ENCODE measurements around the gene SDE2. TPM values are rescaled to one million over a fixed set of nuclear protein-coding genes. Genes with fewer than 3 reads are reported as not detected.

Gene SDE2
- total RNA-seq, 1 donor: 19.9 TPM

GRCh38 chr1:226034482-226034881 lies 35.3 kb upstream of the SDE2 start:
- TF ChIP-seq CTCF (IDR thresholded peaks at IDR 0.05; ENCODE audit: extremely low read depth, low read depth, low read length): no peak
- Histone ChIP-seq H3K4me3 (ENCODE audit: insufficient read depth, low read length) (no peak overlapping the region), H3K9me3 (ENCODE audit: low read depth, low read length) (no peaks in the 10 kb centered on the region), H3K4me1 (ENCODE audit: insufficient read depth, low read length) (peaks cover 11% of the 10 kb centered on the region), H2AFZ (ENCODE audit: low read length) (no peak overlapping the region), H3K36me3 (ENCODE audit: insufficient read depth, low read length) (no peaks in the 10 kb centered on the region), H3K4me2 (ENCODE audit: insufficient read depth, low read length) (no peak overlapping the region), H3K79me2 (ENCODE audit: insufficient read depth, low read length) (no peaks in the 10 kb centered on the region), H4K20me1 (ENCODE audit: insufficient read depth, low read length) (no peaks in the 10 kb centered on the region), H3K27me3 (ENCODE audit: insufficient read depth, low read length) (no peaks in the 10 kb centered on the region), H3K27ac (ENCODE audit: low read depth, low read length) (peak overlapping the region; percentile 17)
- DNase-seq (ENCODE audit: insufficient read length, low spot score, missing footprints): peak; percentile 95

- H3K27ac ChIP-seq (ENCODE audit: low read depth, low read length): peak overlapping the region; percentile 17
- no peaks in the 10 kb centered on the region for H3K9me3 ChIP-seq (ENCODE audit: low read depth, low read length)
- no peak overlapping the region for H3K4me2 ChIP-seq (ENCODE audit: insufficient read depth, low read length)
- H3K27me3 ChIP-seq (ENCODE audit: insufficient read depth, low read length): no peaks in the 10 kb centered on the region
- DNase-seq (ENCODE audit: insufficient read length, low spot score, missing footprints): no peak
- peaks cover 11% of the 10 kb centered on the region for H3K4me1 ChIP-seq (ENCODE audit: insufficient read depth, low read length)
- TF ChIP-seq CTCF (IDR thresholded peaks at IDR 0.05; ENCODE audit: extremely low read depth, low read depth, low read length): no peak
- H3K36me3 ChIP-seq (ENCODE audit: insufficient read depth, low read length): no peaks in the 10 kb centered on the region
- H3K79me2 ChIP-seq (ENCODE audit: insufficient read depth, low read length): no peaks in the 10 kb centered on the region
- H3K4me3 ChIP-seq (ENCODE audit: insufficient read depth, low read length): no peak overlapping the region
- no peaks in the 10 kb centered on the region for H4K20me1 ChIP-seq (ENCODE audit: insufficient read depth, low read length)
- no peak overlapping the region for H2AFZ ChIP-seq (ENCODE audit: low read length)
Measured at GRCh38 chr1:226033991-226034390, 34.8 kb upstream of the SDE2 start.

GRCh38 chr1:226033582-226033981 lies 34.4 kb upstream of the SDE2 start:
- TF ChIP-seq CTCF (IDR thresholded peaks at IDR 0.05; ENCODE audit: extremely low read depth, low read depth, low read length): no peak
- H3K27ac ChIP-seq (ENCODE audit: low read depth, low read length): no peak overlapping the region
- no peak overlapping the region for H3K4me3 ChIP-seq (ENCODE audit: insufficient read depth, low read length)
- no peaks in the 10 kb centered on the region for H3K27me3 ChIP-seq (ENCODE audit: insufficient read depth, low read length)
- H3K79me2 ChIP-seq (ENCODE audit: insufficient read depth, low read length): no peaks in the 10 kb centered on the region
- no peaks in the 10 kb centered on the region for H4K20me1 ChIP-seq (ENCODE audit: insufficient read depth, low read length)
- H3K9me3 ChIP-seq (ENCODE audit: low read depth, low read length): no peaks in the 10 kb centered on the region
- no peak overlapping the region for H3K4me2 ChIP-seq (ENCODE audit: insufficient read depth, low read length)
- no peaks in the 10 kb centered on the region for H3K36me3 ChIP-seq (ENCODE audit: insufficient read depth, low read length)
- H3K4me1 ChIP-seq (ENCODE audit: insufficient read depth, low read length): peaks cover 11% of the 10 kb centered on the region
- no peak overlapping the region for H2AFZ ChIP-seq (ENCODE audit: low read length)
- DNase-seq (ENCODE audit: insufficient read length, low spot score, missing footprints): no peak

GRCh38 chr1:226029568-226030225 lies 30.6 kb upstream of the SDE2 start:
- H3K9me3 ChIP-seq (ENCODE audit: low read depth, low read length): no peaks in the 10 kb centered on the region
- H3K4me1 ChIP-seq (ENCODE audit: insufficient read depth, low read length): peaks cover 7% of the 10 kb centered on the region
- no peak overlapping the region for H2AFZ ChIP-seq (ENCODE audit: low read length)
- H3K79me2 ChIP-seq (ENCODE audit: insufficient read depth, low read length): no peaks in the 10 kb centered on the region
- H3K36me3 ChIP-seq (ENCODE audit: insufficient read depth, low read length): no peaks in the 10 kb centered on the region
- H3K4me3 ChIP-seq (ENCODE audit: insufficient read depth, low read length): no peak overlapping the region
- no peak overlapping the region for H3K4me2 ChIP-seq (ENCODE audit: insufficient read depth, low read length)
- H4K20me1 ChIP-seq (ENCODE audit: insufficient read depth, low read length): no peaks in the 10 kb centered on the region
- H3K27me3 ChIP-seq (ENCODE audit: insufficient read depth, low read length): no peaks in the 10 kb centered on the region
- no peak for DNase-seq (ENCODE audit: insufficient read length, low spot score, missing footprints)
- no peak overlapping the region for H3K27ac ChIP-seq (ENCODE audit: low read depth, low read length)
- TF ChIP-seq CTCF (IDR thresholded peaks at IDR 0.05; ENCODE audit: extremely low read depth, low read depth, low read length): no peak
